GM18507 (cell line): ENCODE data around the gene PALD1.

Source experiments
- DNase-seq: peaks from one replicate; pipeline ENCODE4 v3.0.0; 2011; ENCODE audit warnings: low read depth; ENCODE audit not compliant: insufficient read length; ENCODE audit errors: extremely low spot score
- FAIRE-seq: peaks from 2 replicates; lab custom pipeline; 2011; peaks lifted over from hg19 to GRCh38; lab: Jason Lieb, UNC

The PALD1 gene

GRCh38 chr10:70616761-70617160 lies 138.2 kb downstream of the PALD1 start:
- DNase-seq (no peak), FAIRE-seq (no peak)
